SK-N-SH (cell line): ENCODE results near the gene BRCA1. TPM values are rescaled to one million over a fixed set of nuclear protein-coding genes. Genes with fewer than 3 reads are reported as not detected.

Source experiments
- CTCF ChIA-PET: fragments of 300-600, 350-600 bp; formaldehyde crosslinking; extraction: SDS; loops from one replicate; lab custom pipeline; 2021; lab: Yijun Ruan, JAX
- POLR2A ChIA-PET: fragments of 350-600 bp; sonication (Branson Sonifier 250); formaldehyde crosslinking; extraction: SDS; loops from one replicate; lab custom pipeline; 2020; ENCODE audit warnings: antibody characterized with exemption, inconsistent platforms; lab: Yijun Ruan, JAX
- DNase-seq: peaks from one replicate; pipeline ENCODE4 v3.0.0; 2012
- H2AFZ ChIP-seq: fragments of 200-600 bp; sonication (generic); 2 replicates; pipeline ENCODE4 v1.8.1; 2016; ENCODE audit warnings: antibody characterized with exemption, mild to moderate bottlenecking, low read depth
- H3F3A ChIP-seq: fragments of 200-600 bp; sonication (generic); replicated peaks from 2 replicates; pipeline ENCODE3; 2016; ENCODE audit warnings: antibody characterized with exemption, mild to moderate bottlenecking; ENCODE audit not compliant: insufficient read depth
- H3K27ac ChIP-seq, 2 experiments: fragments of 200-500 bp in 1 of 2; fragments of 200-600 bp in 1 of 2; sonication (Bioruptor generic) in 1 of 2; sonication (generic), shearing (Covaris generic) in 1 of 2; 2 replicates each; pipeline versions ENCODE4 v1.5.1 to v1.6.1; 2014 to 2016; ENCODE audit warnings: low read depth in 2 of 2, inconsistent platforms in 1 of 2, low read length in 1 of 2, mild to moderate bottlenecking in 1 of 2, mixed read lengths in 1 of 2
- H3K27me3 ChIP-seq: fragments of 200-600 bp; sonication (generic), shearing (Covaris generic); 2 replicates; pipeline ENCODE4 v1.6.1; 2016; ENCODE audit warnings: mixed run types; ENCODE audit not compliant: insufficient read depth
- H3K36me3 ChIP-seq, 2 experiments: fragments of 200-500 bp in 1 of 2; fragments of 200-600 bp in 1 of 2; sonication (Bioruptor generic) in 1 of 2; sonication (generic) in 1 of 2; replicated peaks in 1 of 2; 2 replicates each; pipeline versions ENCODE3 to v1.5.1; 2014 to 2016; ENCODE audit warnings: low read length in 1 of 2, mild to moderate bottlenecking in 1 of 2; ENCODE audit not compliant: insufficient read depth in 2 of 2, control insufficient read depth in 1 of 2
- H3K4me1 ChIP-seq, 2 experiments: fragments of 200-500 bp in 1 of 2; fragments of 200-600 bp in 1 of 2; sonication (Bioruptor generic) in 1 of 2; sonication (generic), shearing (Covaris generic) in 1 of 2; 2 replicates each; pipeline versions ENCODE4 v1.5.1 to v1.6.1; 2014 to 2016; ENCODE audit warnings: low read depth in 1 of 2, low read length in 1 of 2, mixed run types in 1 of 2; ENCODE audit not compliant: insufficient read depth in 2 of 2, control insufficient read depth in 1 of 2
- H3K4me2 ChIP-seq: fragments of 200-600 bp; sonication (generic), shearing (Covaris generic); 2 replicates; pipeline ENCODE4 v1.6.1; 2017; ENCODE audit warnings: mixed run types
- H3K4me3 ChIP-seq, 2 experiments: fragments of 200-500 bp in 1 of 2; fragments of 200-600 bp in 1 of 2; sonication (Bioruptor generic) in 1 of 2; sonication (generic), shearing (Covaris generic) in 1 of 2; 2 replicates each; pipeline versions ENCODE4 v1.5.1 to v1.8.1; 2014 to 2016; ENCODE audit warnings: low read depth in 2 of 2, inconsistent platforms in 1 of 2, low read length in 1 of 2, mild to moderate bottlenecking in 1 of 2, mixed read lengths in 1 of 2, moderate library complexity in 1 of 2
- H3K79me2 ChIP-seq: fragments of 200-600 bp; sonication (generic); 2 replicates; pipeline ENCODE4 v1.8.1; 2017; ENCODE audit warnings: mild to moderate bottlenecking; ENCODE audit not compliant: insufficient read depth
- H3K9ac ChIP-seq: fragments of 200-600 bp; sonication (generic); 2 replicates; pipeline ENCODE4 v1.6.1; 2017; ENCODE audit warnings: mixed run types
- H3K9me2 ChIP-seq: fragments of 200-600 bp; sonication (generic); 2 replicates; pipeline ENCODE4 v1.6.1; 2017; ENCODE audit warnings: mixed run types
- H3K9me3 ChIP-seq: fragments of 200-600 bp; sonication (generic); 2 replicates; pipeline ENCODE4 v1.6.1; 2017; ENCODE audit warnings: mixed run types, mild to moderate bottlenecking, moderate library complexity
- H4K20me1 ChIP-seq: fragments of 200-600 bp; sonication (generic); 2 replicates; pipeline ENCODE4 v1.6.1; 2017; ENCODE audit warnings: mild to moderate bottlenecking, mixed run types; ENCODE audit not compliant: insufficient read depth
- ELF1 ChIP-seq: IDR thresholded peaks from 2 replicates; pipeline ENCODE4 v1.4.0; 2012
- EP300 ChIP-seq, 2 experiments: IDR thresholded peaks; 2 replicates each; pipeline versions ENCODE4 v1.4.0 to v1.6.1; 2012; ENCODE audit warnings: borderline replicate concordance in 1 of 2, low read depth in 1 of 2, low read length in 1 of 2
- EZH2phosphoT487 ChIP-seq: fragments of 200-600 bp; sonication (generic); IDR thresholded peaks from 2 replicates; pipeline ENCODE4 v1.6.1; 2017; ENCODE audit warnings: low read depth, mixed run types, mild to moderate bottlenecking, antibody characterized with exemption, moderate library complexity, borderline replicate concordance
- JUND ChIP-seq: IDR thresholded peaks from 2 replicates; pipeline ENCODE4 v1.4.0; 2012
- MAX ChIP-seq: IDR thresholded peaks from 2 replicates; pipeline ENCODE4 v1.4.0; 2012; ENCODE audit warnings: low read depth
- MEF2A ChIP-seq: IDR thresholded peaks from 2 replicates; pipeline ENCODE4 v1.4.0; 2012; ENCODE audit warnings: low read depth, borderline replicate concordance
- NFIC ChIP-seq: IDR thresholded peaks from 2 replicates; pipeline ENCODE4 v1.4.0; 2012; ENCODE audit warnings: borderline replicate concordance
- NRF1 ChIP-seq: IDR thresholded peaks from 2 replicates; pipeline ENCODE4 v1.6.1; 2012; ENCODE audit warnings: low read depth, mild to moderate bottlenecking, low read length
- PBX3 ChIP-seq: IDR thresholded peaks from 2 replicates; pipeline ENCODE4; 2012
- POLR2AphosphoS5 ChIP-seq: IDR thresholded peaks from 2 replicates; pipeline ENCODE4 v1.6.1; 2012; ENCODE audit warnings: low read depth, low read length
- RAD21 ChIP-seq: IDR thresholded peaks from 2 replicates; pipeline ENCODE4 v1.6.1; 2012; ENCODE audit warnings: mild to moderate bottlenecking, low read length
- RCOR1 ChIP-seq: fragments of 150-350 bp; IDR thresholded peaks from 2 replicates; pipeline ENCODE4 v1.6.1; 2017; ENCODE audit warnings: antibody characterized with exemption, low read length
- REST ChIP-seq: IDR thresholded peaks from 2 replicates; pipeline ENCODE4 v1.6.1; 2012; ENCODE audit warnings: mild to moderate bottlenecking, low read depth, low read length, moderate library complexity
- RFX5 ChIP-seq: IDR thresholded peaks from 2 replicates; pipeline ENCODE4 v1.6.1; 2012; ENCODE audit warnings: mild to moderate bottlenecking, improper control_type of control experiment, low read length
- RXRA ChIP-seq: IDR thresholded peaks from 2 replicates; pipeline ENCODE4 v1.4.0; 2012; ENCODE audit warnings: low read depth, mild to moderate bottlenecking, borderline replicate concordance
- TAF1 ChIP-seq: IDR thresholded peaks from 2 replicates; pipeline ENCODE4 v1.6.1; 2012; ENCODE audit warnings: low read depth, mild to moderate bottlenecking, low read length, moderate library complexity, borderline replicate concordance
- TEAD4 ChIP-seq: IDR thresholded peaks from 2 replicates; pipeline ENCODE4 v1.4.0; 2012; ENCODE audit warnings: mild to moderate bottlenecking, borderline replicate concordance; ENCODE audit not compliant: insufficient read depth
- USF1 ChIP-seq: IDR thresholded peaks from 2 replicates; pipeline ENCODE4 v1.4.0; 2012; ENCODE audit warnings: low read depth, borderline replicate concordance
- USF2 ChIP-seq: fragments of 150-350 bp; IDR thresholded peaks from 2 replicates; pipeline ENCODE4 v1.6.1; 2017; ENCODE audit warnings: antibody characterized with exemption, low read length, low read depth, borderline replicate concordance
- WGBS: methylation state at CpG from one replicate; pipeline ENCODE4 v1.1.6; 2017; ENCODE audit warnings: low lambda C conversion rate; 5-methylcytosine and 5-hydroxymethylcytosine counted together
- polyA plus RNA-seq, 3 experiments: library from polyadenylated mRNA; depleted of rRNA; stranded (reverse); fragments of >200 nt; gene quantifications; 2 replicates each; pipeline ENCODE4 v1.2.3, GENCODE V29; 2012

The BRCA1 gene
- polyA plus RNA-seq, 1 of the 3 experiments (the other 2 are of a cell fraction): 11.2 TPM

GRCh38 chr17:43027091-43028032 is 97.8 kb downstream of the BRCA1 start:
- 84% methylated on average over 8 of the region's 9 CpGs for WGBS
- no peaks in the 10 kb centered on the region for H3K9me2 ChIP-seq
- H3K27me3 ChIP-seq: no peaks in the 10 kb centered on the region
- CTCF ChIA-PET: interaction anchor here (0.8 kb wide), 1 partner anchor 15 kb away, joined by 3 read pairs; no protein-coding TSS in a partner anchor
- H3K9me3 ChIP-seq: no peaks in the 10 kb centered on the region
- H3K4me2 ChIP-seq: no peak overlapping the region
- H3K9ac ChIP-seq: no peak overlapping the region
- H3K4me3 ChIP-seq: no peak overlapping the region
- no peaks in the 10 kb centered on the region for H3K36me3 ChIP-seq
- H4K20me1 ChIP-seq: no peaks in the 10 kb centered on the region
- TF ChIP-seq RAD21 (no peak), NFIC (no peak), MEF2A (no peak), MAX (no peak)
- DNase-seq: no peak
- no peaks in the 10 kb centered on the region for H3K79me2 ChIP-seq
- H3F3A ChIP-seq: peaks cover 6% of the 10 kb centered on the region
- POLR2A ChIA-PET: no interaction called here
- H2AFZ ChIP-seq: no peak overlapping the region
- peaks cover 0 to 5% of the 10 kb centered on the region in 2 experiments; a peak in 1 of 4 replicates for H3K4me1 ChIP-seq
- H3K27ac ChIP-seq: no peak overlapping the region

- Histone ChIP-seq H3K79me2 (peaks cover 5% of the 10 kb centered on the region; the same call in 1 of the 2 replicates), H3K9ac (no peak overlapping the region), H3K4me3 (no peak overlapping the region), H3K4me2 (no peak overlapping the region), H3K36me3 (no peaks in the 10 kb centered on the region), H3K4me1 (peaks cover 0 to 5% of the 10 kb centered on the region in 2 experiments; a peak in 1 of 4 replicates), H4K20me1 (no peaks in the 10 kb centered on the region), H2AFZ (no peak overlapping the region), H3K9me2 (no peaks in the 10 kb centered on the region), H3K9me3 (no peaks in the 10 kb centered on the region), H3K27ac (no peak overlapping the region), H3K27me3 (no peaks in the 10 kb centered on the region), H3F3A (peaks cover 6% of the 10 kb centered on the region)
- DNase-seq: no peak
- 89% methylated on average over 5 of the region's 5 CpGs for WGBS
- no peak for TF ChIP-seq POLR2AphosphoS5
- no peak for TF ChIP-seq EP300 (IDR thresholded peaks at IDR 0.05; ENCODE audit: borderline replicate concordance in 1 of 2, low read depth in 1 of 2, low read length in 1 of 2)
- no peak for TF ChIP-seq USF1
- TF ChIP-seq TAF1: no peak
- no peak for TF ChIP-seq TEAD4
- TF ChIP-seq REST: no peak
- TF ChIP-seq USF2: no peak
- no peak for TF ChIP-seq NRF1
- TF ChIP-seq PBX3: no peak
- no peak for TF ChIP-seq MEF2A
- TF ChIP-seq ELF1: no peak
- TF ChIP-seq EZH2phosphoT487: no peak
- TF ChIP-seq RCOR1: no peak
- no peak for TF ChIP-seq RFX5
- no peak for TF ChIP-seq JUND
- TF ChIP-seq RXRA: no peak
- ChIA-PET CTCF (interaction anchor here (1.4 kb wide), 1 partner anchor 15 kb away, joined by 3 read pairs; no protein-coding TSS in a partner anchor), POLR2A (no interaction called here)
Observed at GRCh38 chr17:43026595-43026994, 98.6 kb downstream of the BRCA1 start.
